Neural cell (in vitro differentiated cells): ENCODE data around the gene TRMO. TPM values are rescaled to one million over a fixed set of nuclear protein-coding genes. Genes with fewer than 3 reads are reported as not detected.

Experiments used
- H2AFZ ChIP-seq: fragments of 200-600, 300-800 bp; sonication (generic), shearing (Covaris generic); 2 replicates; pipeline ENCODE4 v1.6.0; 2014; ENCODE audit warnings: low read depth, mild to moderate bottlenecking, antibody characterized with exemption, low read length, moderate library complexity
- H3F3A ChIP-seq: fragments of 200-600 bp; shearing (Covaris generic); 2 replicates; pipeline ENCODE4 v1.6.1; 2016; ENCODE audit warnings: mild to moderate bottlenecking, moderate library complexity, mixed read lengths, antibody characterized with exemption, low read length; ENCODE audit not compliant: insufficient read depth, poor library complexity, severe bottlenecking
- H3K27ac ChIP-seq: fragments of 200-600, 300-800 bp; sonication (generic), shearing (Covaris generic); 2 replicates; pipeline ENCODE4 v1.5.1; 2014; ENCODE audit warnings: mild to moderate bottlenecking, low read length, moderate library complexity
- H3K27me3 ChIP-seq: fragments of 300-800, 200-600 bp; sonication (generic), shearing (Covaris generic); 2 replicates; pipeline ENCODE4 v1.6.0; 2014; ENCODE audit warnings: mild to moderate bottlenecking, low read depth, low read length, moderate library complexity; ENCODE audit not compliant: insufficient read depth
- H3K36me3 ChIP-seq: fragments of 300-800, 200-600 bp; sonication (generic), shearing (Covaris generic); 2 replicates; pipeline ENCODE4 v1.5.1; 2014; ENCODE audit warnings: mild to moderate bottlenecking, antibody characterized with exemption, low read length, moderate library complexity; ENCODE audit not compliant: insufficient read depth
- H3K4me2 ChIP-seq: fragments of 300-800, 200-600 bp; sonication (generic), shearing (Covaris generic); 2 replicates; pipeline ENCODE4 v1.6.0; 2014; ENCODE audit warnings: mild to moderate bottlenecking, low read length
- H3K4me3 ChIP-seq: fragments of 300-800, 200-600 bp; sonication (generic), shearing (Covaris generic); 2 replicates; pipeline ENCODE4 v1.5.1; 2014; ENCODE audit warnings: mild to moderate bottlenecking, low read length, moderate library complexity
- H3K79me2 ChIP-seq: fragments of 200-600 bp; shearing (Covaris generic); replicated peaks from 2 replicates; pipeline ENCODE4 v1.6.0; 2014; ENCODE audit warnings: mild to moderate bottlenecking, low read length, moderate library complexity; ENCODE audit not compliant: insufficient read depth
- H3K9ac ChIP-seq: fragments of 300-800, 200-600 bp; sonication (generic), shearing (Covaris generic); 2 replicates; pipeline ENCODE4 v1.6.1; 2016; ENCODE audit warnings: mild to moderate bottlenecking, low read length, mixed read lengths
- H3K9me2 ChIP-seq: fragments of 200-600 bp; shearing (Covaris generic); 2 replicates; pipeline ENCODE4 v1.6.1; 2016; ENCODE audit warnings: mild to moderate bottlenecking, low read length, mixed read lengths; ENCODE audit not compliant: insufficient read depth
- H3K9me3 ChIP-seq: fragments of 200-600, 300-800 bp; sonication (generic), shearing (Covaris generic); 2 replicates; pipeline ENCODE4 v1.6.1; 2016; ENCODE audit warnings: mild to moderate bottlenecking, mixed run types, low read length, moderate library complexity, mixed read lengths
- H4K20me1 ChIP-seq: fragments of 200-600 bp; shearing (Covaris generic); 2 replicates; pipeline ENCODE4 v1.6.1; 2016; ENCODE audit warnings: mild to moderate bottlenecking, mixed run types; ENCODE audit not compliant: insufficient read depth
- CTCF ChIP-seq: fragments of 450-650 bp; IDR thresholded peaks from 2 replicates; pipeline ENCODE4 v1.5.1; 2014; ENCODE audit warnings: antibody characterized with exemption, mild to moderate bottlenecking, moderate library complexity; ENCODE audit not compliant: poor library complexity, severe bottlenecking
- EP300 ChIP-seq: fragments of 450-650 bp; conservative IDR thresholded peaks from 2 replicates; pipeline ENCODE4 v1.6.1; 2014; ENCODE audit warnings: antibody characterized with exemption, mild to moderate bottlenecking, moderate library complexity; ENCODE audit not compliant: poor library complexity, severe bottlenecking
- EZH2 ChIP-seq: fragments of 200-600, 300-800 bp; shearing (Covaris generic), sonication (generic); IDR thresholded peaks from 2 replicates; pipeline ENCODE4 v1.6.1; 2014; ENCODE audit warnings: antibody characterized with exemption, low read length, borderline replicate concordance, mild to moderate bottlenecking; ENCODE audit not compliant: insufficient read depth, poor library complexity, severe bottlenecking
- MXI1 ChIP-seq: fragments of 450-650 bp; conservative IDR thresholded peaks from 2 replicates; pipeline ENCODE4 v1.6.1; 2014; ENCODE audit warnings: antibody characterized with exemption, mild to moderate bottlenecking; ENCODE audit not compliant: poor library complexity, severe bottlenecking
- POLR2AphosphoS5 ChIP-seq: IDR thresholded peaks from 2 replicates; pipeline ENCODE4 v1.6.1; 2012
- RAD21 ChIP-seq: fragments of 450-650 bp; conservative IDR thresholded peaks from 2 replicates; pipeline ENCODE4 v1.6.1; 2014; ENCODE audit warnings: antibody characterized with exemption, mild to moderate bottlenecking, moderate library complexity
- SMC3 ChIP-seq: fragments of 450-650 bp; conservative IDR thresholded peaks from 2 replicates; pipeline ENCODE4 v1.6.1; 2014; ENCODE audit warnings: antibody characterized with exemption, mild to moderate bottlenecking, moderate library complexity; ENCODE audit not compliant: poor library complexity
- TAF1 ChIP-seq: IDR thresholded peaks from 2 replicates; pipeline ENCODE4 v1.6.1; 2012; ENCODE audit warnings: low read depth
- polyA plus RNA-seq: library from polyadenylated mRNA; depleted of rRNA; stranded (reverse); fragments of >200 nt; gene quantifications from 2 replicates; pipeline ENCODE4 v1.2.3, GENCODE V29; 2014
- TF ChIP-seq, protein P1 (sequence below): IDR thresholded peaks from 2 replicates; pipeline ENCODE4 v1.6.1; 2012; ENCODE audit warnings: borderline replicate concordance

TRMO gene
- polyA plus RNA-seq, 1 donor from 2014 or later, result 15.4 TPM

DNA sequence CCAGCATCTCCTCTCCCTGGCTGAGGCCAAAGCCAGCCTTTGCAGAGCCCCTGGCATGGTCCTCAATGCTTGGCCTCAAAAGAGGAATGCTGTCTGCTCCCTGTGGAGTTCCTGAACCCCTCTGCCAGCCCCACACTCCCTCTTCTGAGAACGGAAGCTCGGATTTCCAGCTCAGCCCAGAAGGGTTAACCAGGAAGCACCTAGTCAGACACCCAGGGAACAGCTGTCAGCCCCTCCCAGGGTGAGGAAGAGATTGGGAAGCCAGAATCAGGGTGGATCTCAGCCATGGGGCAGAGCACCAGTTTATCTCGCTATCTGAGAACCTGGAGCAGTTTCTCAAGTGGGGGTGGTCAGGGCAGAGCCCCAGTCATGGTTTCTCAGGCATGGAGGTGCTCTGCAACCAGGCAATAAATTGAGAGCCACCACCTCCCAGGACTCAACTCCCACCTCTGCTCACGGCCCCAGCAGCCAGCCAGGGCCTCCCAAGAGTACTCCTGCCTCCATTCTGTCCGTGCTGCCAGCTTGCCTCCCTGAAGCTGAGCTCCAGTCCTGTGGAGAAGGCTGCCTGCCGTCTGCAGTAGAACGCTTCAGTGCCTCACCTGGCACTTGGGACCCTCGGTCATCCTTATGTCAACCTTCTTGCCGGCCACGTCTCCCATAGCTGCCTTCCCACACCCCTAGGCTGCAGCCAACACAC, 61.7 kb downstream of the TRMO start:
- Histone ChIP-seq H3K79me2 (no peaks in the 10 kb centered on the region), H3K27me3 (peaks cover 57% of the 10 kb centered on the region), H3K36me3 (no peaks in the 10 kb centered on the region), H3K9me2 (no peaks in the 10 kb centered on the region), H3F3A (no peaks in the 10 kb centered on the region), H3K9me3 (peaks cover 5% of the 10 kb centered on the region), H3K27ac (no peak overlapping the region), H3K4me3 (no peak overlapping the region), H2AFZ (no peak overlapping the region), H3K9ac (no peak overlapping the region), H3K4me2 (no peak overlapping the region), H4K20me1 (no peaks in the 10 kb centered on the region)
- TF ChIP-seq RAD21, result no peak
- no peak for TF ChIP-seq POLR2AphosphoS5
- no peak for TF ChIP-seq SMC3
- TF ChIP-seq CTCF, result no peak
- TF ChIP-seq EP300, result no peak
- no peak for TF ChIP-seq MXI1
- TF ChIP-seq, protein P1, sequence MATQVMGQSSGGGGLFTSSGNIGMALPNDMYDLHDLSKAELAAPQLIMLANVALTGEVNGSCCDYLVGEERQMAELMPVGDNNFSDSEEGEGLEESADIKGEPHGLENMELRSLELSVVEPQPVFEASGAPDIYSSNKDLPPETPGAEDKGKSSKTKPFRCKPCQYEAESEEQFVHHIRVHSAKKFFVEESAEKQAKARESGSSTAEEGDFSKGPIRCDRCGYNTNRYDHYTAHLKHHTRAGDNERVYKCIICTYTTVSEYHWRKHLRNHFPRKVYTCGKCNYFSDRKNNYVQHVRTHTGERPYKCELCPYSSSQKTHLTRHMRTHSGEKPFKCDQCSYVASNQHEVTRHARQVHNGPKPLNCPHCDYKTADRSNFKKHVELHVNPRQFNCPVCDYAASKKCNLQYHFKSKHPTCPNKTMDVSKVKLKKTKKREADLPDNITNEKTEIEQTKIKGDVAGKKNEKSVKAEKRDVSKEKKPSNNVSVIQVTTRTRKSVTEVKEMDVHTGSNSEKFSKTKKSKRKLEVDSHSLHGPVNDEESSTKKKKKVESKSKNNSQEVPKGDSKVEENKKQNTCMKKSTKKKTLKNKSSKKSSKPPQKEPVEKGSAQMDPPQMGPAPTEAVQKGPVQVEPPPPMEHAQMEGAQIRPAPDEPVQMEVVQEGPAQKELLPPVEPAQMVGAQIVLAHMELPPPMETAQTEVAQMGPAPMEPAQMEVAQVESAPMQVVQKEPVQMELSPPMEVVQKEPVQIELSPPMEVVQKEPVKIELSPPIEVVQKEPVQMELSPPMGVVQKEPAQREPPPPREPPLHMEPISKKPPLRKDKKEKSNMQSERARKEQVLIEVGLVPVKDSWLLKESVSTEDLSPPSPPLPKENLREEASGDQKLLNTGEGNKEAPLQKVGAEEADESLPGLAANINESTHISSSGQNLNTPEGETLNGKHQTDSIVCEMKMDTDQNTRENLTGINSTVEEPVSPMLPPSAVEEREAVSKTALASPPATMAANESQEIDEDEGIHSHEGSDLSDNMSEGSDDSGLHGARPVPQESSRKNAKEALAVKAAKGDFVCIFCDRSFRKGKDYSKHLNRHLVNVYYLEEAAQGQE, result no peak
- no peak for TF ChIP-seq TAF1
- TF ChIP-seq EZH2, result no peak

- TF ChIP-seq EP300 (no peak), POLR2AphosphoS5 (no peak), CTCF (no peak), MXI1 (no peak), EZH2 (no peak), TAF1 (no peak), RAD21 (no peak)
- TF ChIP-seq, protein P1, result no peak
- Histone ChIP-seq H3K36me3 (no peaks in the 10 kb centered on the region), H3K27me3 (peaks cover 69% of the 10 kb centered on the region), H3K9me2 (no peaks in the 10 kb centered on the region), H4K20me1 (no peaks in the 10 kb centered on the region), H2AFZ (no peak overlapping the region), H3K9me3 (no peaks in the 10 kb centered on the region), H3K27ac (no peak overlapping the region), H3K4me2 (no peak overlapping the region), H3K4me3 (no peak overlapping the region), H3K9ac (no peak overlapping the region), H3F3A (no peaks in the 10 kb centered on the region), H3K79me2 (no peaks in the 10 kb centered on the region)
Observed at GRCh38 chr9:97859346-97859745, 63.0 kb downstream of the TRMO start.
